HepG2 (cell line): ENCODE data around the gene EPB41L4A. TPM values are rescaled to one million over a fixed set of nuclear protein-coding genes. Genes with fewer than 3 reads are reported as not detected.

Experiments used
- ATAC-seq: fragments of 200-7000 bp; cut with Tn5 transposase; 3 replicates; pipeline ENCODE4 v1.9.1; 2020; ENCODE audit warnings: mild to moderate bottlenecking, moderate library complexity
- BruUV-seq: library from RNA; stranded (reverse); fragments of 400-500 nt; replicated peaks from 2 replicates; lab custom pipeline; 2021; lab: Mats Ljungman, UMichigan
- CTCF ChIA-PET: fragments of 300-600 bp; formaldehyde crosslinking; extraction: SDS; loops from one replicate; lab custom pipeline; 2021; ENCODE audit warnings: low total read pairs, inconsistent platforms, low intra/inter-chr PET ratio; lab: Yijun Ruan, JAX
- POLR2A ChIA-PET: fragments of 350-600 bp; sonication (Branson Sonifier 250); formaldehyde crosslinking; loops from one replicate; lab custom pipeline; 2020; ENCODE audit warnings: antibody characterized with exemption, inconsistent platforms; lab: Yijun Ruan, JAX
- DNase-seq: peaks from one replicate; pipeline ENCODE4 v3.0.0-alpha.2; 2015; ENCODE audit warnings: low spot score
- FAIRE-seq: peaks from 3 replicates; lab custom pipeline; 2011; peaks lifted over from hg19 to GRCh38; lab: Jason Lieb, UNC
- H2AFZ ChIP-seq: one replicate; pipeline ENCODE4 v1.6.1; 2011; ENCODE audit warnings: low read length, inconsistent platforms
- H3K27ac ChIP-seq: fragments of 300-600 bp; 3 replicates; pipeline ENCODE4 v1.8.0; 2011; ENCODE audit warnings: mixed run types, mild to moderate bottlenecking, mixed read lengths, low read length, inconsistent platforms; ENCODE audit not compliant: insufficient read depth; ENCODE audit errors: extremely low read length
- H3K27me3 ChIP-seq, 2 experiments: fragments of 200-600 bp in 1 of 2; 2 replicates in 1 of 2; 3 replicates in 1 of 2; pipeline versions ENCODE4 v1.6.0 to v1.8.0; 2011; ENCODE audit warnings: low read length in 2 of 2, mild to moderate bottlenecking in 2 of 2, moderate library complexity in 2 of 2, inconsistent platforms in 1 of 2; ENCODE audit not compliant: insufficient read depth in 2 of 2, control insufficient read depth in 1 of 2
- H3K36me3 ChIP-seq, 2 experiments: fragments of 200-600 bp in 1 of 2; replicated peaks in 1 of 2; 2 replicates in 1 of 2; 3 replicates in 1 of 2; pipeline versions ENCODE4 v1.5.1 to v1.8.0; 2011; ENCODE audit warnings: low read length in 2 of 2, inconsistent platforms in 1 of 2; ENCODE audit not compliant: insufficient read depth in 2 of 2, control insufficient read depth in 1 of 2
- H3K4me1 ChIP-seq: 2 replicates; pipeline ENCODE4 v1.5.1; 2012; ENCODE audit warnings: low read length, inconsistent platforms; ENCODE audit not compliant: insufficient read depth
- H3K4me2 ChIP-seq: 2 replicates; pipeline ENCODE4 v1.6.0; 2011; ENCODE audit warnings: low read depth, low read length, inconsistent platforms
- H3K4me3 ChIP-seq, 3 experiments: fragments of 200-600 bp in 1 of 3; sonication (generic), shearing (Covaris generic) in 1 of 3; replicated peaks in 1 of 3; 2 replicates each; pipeline ENCODE4 v1.5.1; 2011 to 2016; ENCODE audit warnings: low read length in 3 of 3, inconsistent platforms in 2 of 3, low read depth in 2 of 3, mild to moderate bottlenecking in 2 of 3, control low read depth in 1 of 3, mixed read lengths in 1 of 3; ENCODE audit not compliant: insufficient read depth in 1 of 3
- H3K79me2 ChIP-seq: one replicate; pipeline ENCODE4 v1.6.1; 2011; ENCODE audit warnings: low read length, inconsistent platforms; ENCODE audit not compliant: insufficient read depth
- H3K9ac ChIP-seq: 2 replicates; pipeline ENCODE4 v1.6.0; 2011; ENCODE audit warnings: mild to moderate bottlenecking, low read depth, low read length, inconsistent platforms; ENCODE audit not compliant: insufficient read depth
- H3K9me3 ChIP-seq: 2 replicates; pipeline ENCODE4 v1.5.1; 2012; ENCODE audit warnings: mild to moderate bottlenecking, low read length
- H4K20me1 ChIP-seq: 2 replicates; pipeline ENCODE4 v1.6.0; 2011; ENCODE audit warnings: inconsistent platforms, mild to moderate bottlenecking, low read length, moderate library complexity; ENCODE audit not compliant: insufficient read depth
- AHDC1 ChIP-seq: sonication (generic); formaldehyde crosslinking; IDR thresholded peaks from 2 replicates; pipeline ENCODE4 v1.5.1; 2020; ENCODE audit warnings: mild to moderate bottlenecking, missing genetic modification reagents, borderline replicate concordance
- CEBPB ChIP-seq: IDR thresholded peaks from 2 replicates; pipeline ENCODE4 v1.6.1; 2011; ENCODE audit warnings: low read depth, low read length, improper control_type of control experiment, borderline replicate concordance
- CREB3 ChIP-seq: sonication (generic); formaldehyde crosslinking; IDR thresholded peaks from 2 replicates; pipeline ENCODE4 v1.5.0; 2020; ENCODE audit warnings: missing genetic modification reagents
- CREM ChIP-seq, 2 experiments: sonication (generic) in 1 of 2; formaldehyde crosslinking in 1 of 2; IDR thresholded peaks; 2 replicates each; pipeline versions ENCODE4 v1.4.0 to v1.6.1; 2016 to 2020; ENCODE audit warnings: antibody characterized with exemption in 1 of 2, mild to moderate bottlenecking in 1 of 2, missing genetic modification reagents in 1 of 2
- FOXM1 ChIP-seq: sonication (generic); formaldehyde crosslinking; IDR thresholded peaks from 2 replicates; pipeline ENCODE4 v1.5.0; 2020; ENCODE audit warnings: missing genetic modification reagents
- NFATC3 ChIP-seq: sonication (generic); formaldehyde crosslinking; IDR thresholded peaks from 2 replicates; pipeline ENCODE4 v1.5.1; 2020; ENCODE audit warnings: mild to moderate bottlenecking, missing genetic modification reagents
- PREB ChIP-seq: sonication (generic); formaldehyde crosslinking; IDR thresholded peaks from 2 replicates; pipeline ENCODE4 v1.4.0; 2020; ENCODE audit warnings: missing genetic modification reagents
- ZNF558 ChIP-seq: sonication (generic); formaldehyde crosslinking; IDR thresholded peaks from 2 replicates; pipeline ENCODE4 v1.9.0; 2022; ENCODE audit warnings: mild to moderate bottlenecking, missing genetic modification reagents, borderline replicate concordance
- WGBS: methylation state at CpG from one replicate; pipeline ENCODE4 v1.1.6; 2017; ENCODE audit warnings: low lambda C conversion rate; 5-methylcytosine and 5-hydroxymethylcytosine counted together
- in situ Hi-C: cut with HindIII; loops from 2 replicates; pipeline ENCODE4 v1.10.0; 2017; ENCODE audit warnings: low pct_unique_long_range_greater_than_20kb; ENCODE audit not compliant: extremely low pct_ligation_motif_present
- intact Hi-C: fragments of 100-400 bp; cut with micrococcal nuclease; formaldehyde crosslinking; loops from one replicate; pipeline ENCODE4 v1.10.0; 2022; ENCODE audit not compliant: unreplicated experiment
- polyA plus RNA-seq, 8 experiments: library from polyadenylated mRNA; depleted of rRNA in 3 of 8; stranded (reverse) in 7 of 8; unstranded in 1 of 8; fragments of >200 nt; fragmentation: Illumina TruSeq in 4 of 8; extraction: Trizol in 4 of 8; gene quantifications; 2 replicates each; pipeline versions ENCODE4 v1.2.1 to v1.2.3, GENCODE V29; 2011 to 2016; ENCODE audit warnings: low read depth in 4 of 8, missing spikeins in 1 of 8, mixed read lengths in 1 of 8; ENCODE audit not compliant: insufficient read depth in 1 of 8
- total RNA-seq, 5 experiments: library from RNA; depleted of rRNA; stranded (reverse); fragments of >200 nt; fragmentation: Illumina TruSeq; extraction: Trizol; gene quantifications; 2 replicates each; pipeline ENCODE4 v1.2.3, GENCODE V29; 2016; ENCODE audit warnings: low read depth in 1 of 5

Gene EPB41L4A
- total and polyA plus RNA-seq, 2 of the 13 experiments (the other 11 are each of a cell fraction or from before 2014, with no cell fraction given), result 0.07 TPM; not detected in 1

- TF ChIP-seq ZNF558 (no peak), NFATC3 (no peak)
These were observed 164.8 kb downstream of the EPB41L4A start (continued) for GRCh38 chr5:112254303-112254702.

GRCh38 chr5:112253478-112254250, 165.4 kb downstream of the EPB41L4A start:
- Histone ChIP-seq H4K20me1 (no peaks in the 10 kb centered on the region), H2AFZ (no peak overlapping the region), H3K36me3 (no peaks in the 10 kb centered on the region), H3K9me3 (no peaks in the 10 kb centered on the region), H3K27ac (no peak overlapping the region), H3K9ac (no peak overlapping the region), H3K27me3 (no peaks in the 10 kb centered on the region; a peak in 1 of 5 replicates), H3K4me2 (no peak overlapping the region), H3K4me3 (no peak overlapping the region), H3K4me1 (no peaks in the 10 kb centered on the region), H3K79me2 (no peaks in the 10 kb centered on the region)
- CTCF ChIA-PET, result no interaction called here
- 9% methylated on average over 8 of the region's 9 CpGs for WGBS
- in situ Hi-C loops (no loop called here), intact Hi-C loops (no loop called here)
- no TSS peak for BruUV-seq
- DNase-seq (no peak), FAIRE-seq (no peak), ATAC-seq (no peak)
- TF ChIP-seq CREM (IDR thresholded peaks at IDR 0.05) (no peak), CREM (CRISPR knock-in tag; IDR thresholded peaks at IDR 0.05) (no peak), CEBPB (no peak), AHDC1 (CRISPR knock-in tag) (no peak), CREB3 (no peak), PREB (CRISPR knock-in tag) (no peak), FOXM1 (CRISPR knock-in tag) (no peak)
- POLR2A ChIA-PET, result no interaction called here
